GM12878 (cell line): ENCODE measurements around the gene HEG1. TPM values are rescaled to one million over a fixed set of nuclear protein-coding genes. Genes with fewer than 3 reads are reported as not detected.

Experiments
- ATAC-seq: fragments of 200-7000 bp; cut with Tn5 transposase; 3 replicates; pipeline ENCODE4 v1.9.1; 2020; ENCODE audit warnings: mild to moderate bottlenecking, moderate library complexity
- BruUV-seq: library from RNA; stranded (reverse); fragments of 400-500 nt; replicated peaks from 2 replicates; lab custom pipeline; 2021; lab: Mats Ljungman, UMichigan
- CTCF ChIA-PET: fragments of 300-600 bp; sonication (Branson Sonifier 250); formaldehyde crosslinking; extraction: SDS; loops from one replicate; lab custom pipeline; 2021; ENCODE audit warnings: inconsistent platforms; lab: Yijun Ruan, JAX
- POLR2A ChIA-PET: fragments of 350-600 bp; formaldehyde crosslinking; extraction: SDS; loops from one replicate; lab custom pipeline; 2021; ENCODE audit warnings: inconsistent platforms; lab: Charles Lee
- RAD21 ChIA-PET: fragments of 300-600 bp; sonication (Branson Sonifier 250); formaldehyde crosslinking; loops from one replicate; lab custom pipeline; 2023; ENCODE audit warnings: antibody characterized with exemption; ENCODE audit not compliant: unreplicated experiment; lab: Charles Lee
- SMC1A ChIA-PET: fragments of 300-600 bp; sonication (Branson Sonifier 250); formaldehyde crosslinking; loops from one replicate; lab custom pipeline; 2023; ENCODE audit not compliant: unreplicated experiment, uncharacterized antibody; lab: Charles Lee
- DNase-seq: peaks from one replicate; pipeline ENCODE4 v3.0.0-alpha.2; 2011; ENCODE audit warnings: low read depth, low spot score
- FAIRE-seq: peaks from 3 replicates; lab custom pipeline; 2011; peaks lifted over from hg19 to GRCh38; lab: Jason Lieb, UNC
- H2AFZ ChIP-seq: 2 replicates; pipeline ENCODE4 v1.6.0; 2011; ENCODE audit warnings: low read depth, low read length, control low read depth; ENCODE audit not compliant: control insufficient read depth
- H3K27ac ChIP-seq: 2 replicates; pipeline ENCODE4 v1.5.1; 2011; ENCODE audit warnings: control low read depth; ENCODE audit not compliant: control insufficient read depth, insufficient read depth
- H3K27me3 ChIP-seq, 2 experiments: replicated peaks in 1 of 2; 2 replicates each; pipeline versions ENCODE4 v1.6.0 to v1.6.1; 2011; ENCODE audit warnings: low read length in 1 of 2; ENCODE audit not compliant: control insufficient read depth in 2 of 2, insufficient read depth in 2 of 2
- H3K36me3 ChIP-seq, 2 experiments: 2 replicates each; pipeline ENCODE4 v1.5.1; 2011; ENCODE audit warnings: low read length in 1 of 2; ENCODE audit not compliant: control insufficient read depth in 2 of 2, insufficient read depth in 2 of 2
- H3K4me1 ChIP-seq: 2 replicates; pipeline ENCODE4 v1.6.1; 2011; ENCODE audit warnings: mild to moderate bottlenecking, low read length, moderate library complexity, mixed read lengths; ENCODE audit not compliant: control insufficient read depth, insufficient read depth
- H3K4me2 ChIP-seq: 2 replicates; pipeline ENCODE4 v1.6.0; 2011; ENCODE audit warnings: control low read depth; ENCODE audit not compliant: control insufficient read depth, insufficient read depth
- H3K4me3 ChIP-seq: fragments of 200-600 bp; sonication (generic); 2 replicates; pipeline ENCODE4 v1.5.1; 2016
- H3K79me2 ChIP-seq: 2 replicates; pipeline ENCODE4 v1.6.0; 2011; ENCODE audit warnings: low read length; ENCODE audit not compliant: control insufficient read depth, insufficient read depth
- H3K9ac ChIP-seq: 2 replicates; pipeline ENCODE4 v1.8.0; 2011; ENCODE audit warnings: low read length, control low read depth, mixed read lengths; ENCODE audit not compliant: control insufficient read depth, insufficient read depth
- H3K9me3 ChIP-seq: replicated peaks from 3 replicates; pipeline ENCODE4 v1.5.1; 2011; ENCODE audit warnings: mild to moderate bottlenecking, low read length; ENCODE audit not compliant: control insufficient read depth, insufficient read depth
- H4K20me1 ChIP-seq: 2 replicates; pipeline ENCODE4 v1.6.0; 2011; ENCODE audit not compliant: control insufficient read depth, insufficient read depth
- E2F8 ChIP-seq: fragments of 450-650 bp; IDR thresholded peaks from 2 replicates; pipeline ENCODE4 v1.6.1; 2018; ENCODE audit warnings: mild to moderate bottlenecking, low read depth, moderate library complexity; ENCODE audit not compliant: partially characterized antibody
- EP300 ChIP-seq, 2 experiments: fragments of 150-350 bp in 1 of 2; IDR thresholded peaks; 2 replicates each; pipeline ENCODE4 v1.6.1; 2011 to 2012; ENCODE audit warnings: low read depth in 2 of 2, low read length in 2 of 2, borderline replicate concordance in 1 of 2, improper control_type of control experiment in 1 of 2, inconsistent platforms in 1 of 2; ENCODE audit not compliant: control insufficient read depth in 1 of 2
- ESRRA ChIP-seq: IDR thresholded peaks from 2 replicates; pipeline ENCODE4 v1.6.1; 2012; ENCODE audit warnings: mild to moderate bottlenecking, low read length, improper control_type of control experiment
- HCFC1 ChIP-seq: fragments of 150-350 bp; IDR thresholded peaks from 2 replicates; pipeline ENCODE4 v1.6.1; 2014; ENCODE audit warnings: low read length
- IRF4 ChIP-seq: IDR thresholded peaks from 2 replicates; pipeline ENCODE4 v1.6.1; 2011; ENCODE audit warnings: low read depth, low read length
- MEF2B ChIP-seq: fragments of 450-650 bp; IDR thresholded peaks from 2 replicates; pipeline ENCODE4 v1.6.1; 2018; ENCODE audit warnings: mild to moderate bottlenecking, moderate library complexity; ENCODE audit not compliant: partially characterized antibody, poor library complexity, severe bottlenecking
- NR2F1 ChIP-seq: fragments of 450-650 bp; conservative IDR thresholded peaks from 2 replicates; pipeline ENCODE4 v1.6.1; 2017; ENCODE audit warnings: mild to moderate bottlenecking
- STAT3 ChIP-seq: IDR thresholded peaks from 2 replicates; pipeline ENCODE4 v1.6.1; 2011; ENCODE audit warnings: low read depth, low read length, improper control_type of control experiment
- TARDBP ChIP-seq: IDR thresholded peaks from 2 replicates; pipeline ENCODE4 v1.6.1; 2016; ENCODE audit warnings: borderline replicate concordance
- ZNF217 ChIP-seq: fragments of 450-650 bp; IDR thresholded peaks from 2 replicates; pipeline ENCODE4 v1.6.1; 2017; ENCODE audit warnings: antibody characterized with exemption, mild to moderate bottlenecking
- WGBS: methylation state at CpG from one replicate; pipeline ENCODE4 v1.1.6; 2016; ENCODE audit warnings: low lambda C conversion rate; ENCODE audit not compliant: insufficient replicate concordance, insufficient coverage; ENCODE audit errors: missing lambda C conversion rate; 5-methylcytosine and 5-hydroxymethylcytosine counted together
- in situ Hi-C: fragments of 300-500 bp; cut with MboI; formaldehyde crosslinking; loops from 9 replicates; pipeline ENCODE4 v1.14.3; 2018; ENCODE audit warnings: mixed read lengths
- intact Hi-C: fragments of 100-400 bp; cut with micrococcal nuclease; formaldehyde crosslinking; loops from one replicate; pipeline ENCODE4 v1.14.2; 2022; ENCODE audit not compliant: unreplicated experiment
- polyA plus RNA-seq, 11 experiments: library from polyadenylated mRNA; depleted of rRNA in 4 of 11; unstranded in 6 of 11; stranded (reverse) in 5 of 11; fragments of >200 nt; fragmentation: Nextera tagmentation in 4 of 11; fragmentation: Illumina TruSeq in 1 of 11; extraction: Ambion mirVana in 4 of 11; extraction: Trizol in 1 of 11; gene quantifications; 1 replicate in 1 of 11; 2 replicates in 10 of 11; pipeline versions ENCODE4 v1.2.1 to v1.2.3, GENCODE V29; 2011 to 2016; ENCODE audit warnings: inconsistent platforms in 2 of 11, missing spikeins in 2 of 11, low read depth in 1 of 11
- total RNA-seq, 4 experiments: library from RNA; depleted of rRNA in 3 of 4; stranded (reverse); fragments of >200 nt in 3 of 4; fragmentation: Illumina TruSeq in 1 of 4; extraction: Trizol in 1 of 4; gene quantifications; 2 replicates each; pipeline versions ENCODE4 v1.2.1 to v1.2.3, GENCODE V29; 2013 to 2021
- TF ChIP-seq, protein P1 (sequence below): fragments of 450-650 bp; formaldehyde crosslinking; IDR thresholded peaks from 2 replicates; pipeline ENCODE4 v1.4.0; 2020; ENCODE audit warnings: mild to moderate bottlenecking, moderate library complexity

HEG1 gene
- total and polyA plus RNA-seq, 10 of the 15 experiments (the other 5 are each of a cell fraction or from before 2014, with no cell fraction given): 2.2 to 32.1 (median 7.6) TPM

DNA sequence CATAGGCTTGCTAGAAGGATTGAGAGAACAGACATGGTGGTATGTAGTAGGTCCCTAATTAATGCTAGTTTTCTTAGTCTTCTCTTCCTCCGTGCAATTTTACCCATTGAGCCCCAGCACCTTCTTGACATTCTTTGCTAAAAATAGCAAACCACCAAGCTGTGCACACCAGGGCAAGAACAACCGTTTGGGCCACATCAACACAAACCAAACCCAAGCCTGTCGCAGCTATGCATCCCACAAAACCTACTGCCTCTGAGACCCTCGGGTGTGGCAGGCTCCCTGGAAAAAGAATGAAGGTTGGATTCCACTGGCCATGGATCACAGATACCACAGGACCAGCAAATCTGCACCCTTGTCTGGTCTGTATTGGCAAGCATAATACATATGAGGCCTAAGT, 27.1 kb downstream of the HEG1 start:
- no peak overlapping the region for H3K9ac ChIP-seq
- intact Hi-C loops: no loop called here
- SMC1A ChIA-PET: no interaction called here
- in situ Hi-C loops: no loop called here
- 0 out of 2 replicates have a peak, but pooled peaks cover 3% of the 10 kb centered on the region for H4K20me1 ChIP-seq
- H3K4me3 ChIP-seq: no peak overlapping the region
- no peak for ATAC-seq
- POLR2A ChIA-PET: no interaction called here
- no TSS peak for BruUV-seq
- H3K27me3 ChIP-seq: no peaks in the 10 kb centered on the region
- peaks cover 16 to 34% of the 10 kb centered on the region in 2 experiments for H3K36me3 ChIP-seq
- peaks cover 8% of the 10 kb centered on the region for H3K4me1 ChIP-seq
- RAD21 ChIA-PET: no interaction called here
- peaks cover 17% of the 10 kb centered on the region; the same call in 2 of the 3 replicates for H3K9me3 ChIP-seq
- peaks cover 19% of the 10 kb centered on the region for H3K79me2 ChIP-seq
- no peak for FAIRE-seq
- 86% methylated on average over 4 of the region's 4 CpGs for WGBS
- H2AFZ ChIP-seq: no peak overlapping the region
- CTCF ChIA-PET: interaction anchor here (0.6 kb wide), 1 partner anchor 289 kb away, joined by 3 read pairs; no protein-coding TSS in a partner anchor
- TF ChIP-seq ZNF217 (no peak), HCFC1 (no peak)
- DNase-seq: no peak
- H3K4me2 ChIP-seq: no peak overlapping the region
- H3K27ac ChIP-seq: no peak overlapping the region

GRCh38 chr3:125025642-125026041, 30.2 kb downstream of the HEG1 start:
- WGBS: 79% methylated on average over 2 of the region's 2 CpGs
- BruUV-seq: no TSS peak
- ATAC-seq: no peak
- Histone ChIP-seq H3K36me3 (peaks cover 18 to 43% of the 10 kb centered on the region in 2 experiments), H3K27ac (no peak overlapping the region), H3K27me3 (no peaks in the 10 kb centered on the region), H3K4me3 (no peak overlapping the region), H3K9ac (no peak overlapping the region), H3K9me3 (no peaks in the 10 kb centered on the region; the same call in 2 of the 3 replicates), H2AFZ (no peak overlapping the region), H3K79me2 (no peaks in the 10 kb centered on the region; the same call in none of the 2 replicates), H3K4me1 (peaks cover 3% of the 10 kb centered on the region; the same call in 1 of the 2 replicates), H4K20me1 (0 out of 2 replicates have a peak, but pooled peaks cover 3% of the 10 kb centered on the region), H3K4me2 (no peak overlapping the region)
- POLR2A ChIA-PET: interaction anchor here (0.5 to 0.6 kb wide), 2 partner anchors 11 to 14 kb away, joined by 3 to 5 read pairs; no protein-coding TSS in a partner anchor
- SMC1A ChIA-PET: interaction anchor here (0.7 to 2.1 kb wide), 6 partner anchors 14 to 170 kb away, joined by 3 to 4 read pairs (median 3); no protein-coding TSS in a partner anchor
- no peak for DNase-seq
- FAIRE-seq: no peak
- CTCF ChIA-PET: interaction anchor here (0.6 kb wide), 1 partner anchor 131 kb away, joined by 4 read pairs; no protein-coding TSS in a partner anchor
- in situ Hi-C loops: no loop called here
- RAD21 ChIA-PET: no interaction called here
- intact Hi-C loops: no loop called here
- TF ChIP-seq IRF4 (no peak), EP300 (IDR thresholded peaks at IDR 0.05; ENCODE audit: borderline replicate concordance in 1 of 2, control insufficient read depth in 1 of 2, low read depth in 2 of 2, low read length in 2 of 2) (no peak), ESRRA (no peak), NR2F1 (no peak), E2F8 (no peak), TARDBP (no peak), MEF2B (no peak), STAT3 (no peak)
- TF ChIP-seq, protein P1, sequence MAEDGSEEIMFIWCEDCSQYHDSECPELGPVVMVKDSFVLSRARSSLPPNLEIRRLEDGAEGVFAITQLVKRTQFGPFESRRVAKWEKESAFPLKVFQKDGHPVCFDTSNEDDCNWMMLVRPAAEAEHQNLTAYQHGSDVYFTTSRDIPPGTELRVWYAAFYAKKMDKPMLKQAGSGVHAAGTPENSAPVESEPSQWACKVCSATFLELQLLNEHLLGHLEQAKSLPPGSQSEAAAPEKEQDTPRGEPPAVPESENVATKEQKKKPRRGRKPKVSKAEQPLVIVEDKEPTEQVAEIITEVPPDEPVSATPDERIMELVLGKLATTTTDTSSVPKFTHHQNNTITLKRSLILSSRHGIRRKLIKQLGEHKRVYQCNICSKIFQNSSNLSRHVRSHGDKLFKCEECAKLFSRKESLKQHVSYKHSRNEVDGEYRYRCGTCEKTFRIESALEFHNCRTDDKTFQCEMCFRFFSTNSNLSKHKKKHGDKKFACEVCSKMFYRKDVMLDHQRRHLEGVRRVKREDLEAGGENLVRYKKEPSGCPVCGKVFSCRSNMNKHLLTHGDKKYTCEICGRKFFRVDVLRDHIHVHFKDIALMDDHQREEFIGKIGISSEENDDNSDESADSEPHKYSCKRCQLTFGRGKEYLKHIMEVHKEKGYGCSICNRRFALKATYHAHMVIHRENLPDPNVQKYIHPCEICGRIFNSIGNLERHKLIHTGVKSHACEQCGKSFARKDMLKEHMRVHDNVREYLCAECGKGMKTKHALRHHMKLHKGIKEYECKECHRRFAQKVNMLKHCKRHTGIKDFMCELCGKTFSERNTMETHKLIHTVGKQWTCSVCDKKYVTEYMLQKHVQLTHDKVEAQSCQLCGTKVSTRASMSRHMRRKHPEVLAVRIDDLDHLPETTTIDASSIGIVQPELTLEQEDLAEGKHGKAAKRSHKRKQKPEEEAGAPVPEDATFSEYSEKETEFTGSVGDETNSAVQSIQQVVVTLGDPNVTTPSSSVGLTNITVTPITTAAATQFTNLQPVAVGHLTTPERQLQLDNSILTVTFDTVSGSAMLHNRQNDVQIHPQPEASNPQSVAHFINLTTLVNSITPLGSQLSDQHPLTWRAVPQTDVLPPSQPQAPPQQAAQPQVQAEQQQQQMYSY (CRISPR knock-in tag): no peak
